ENCODE data around the gene PEMT. TPM values are rescaled to one million over a fixed set of nuclear protein-coding genes. Genes with fewer than 3 reads are reported as not detected.

The PEMT gene
- total and polyA plus RNA-seq, 2 donors (not counting 1 experiment from before 2014, with no cell fraction given) = 18.0 to 18.6 TPM

- H3K4me1 ChIP-seq (ENCODE audit: control insufficient read depth, extremely low read depth, insufficient read depth, low read length) = no peaks in the 10 kb centered on the region
- TF ChIP-seq EZH2 (IDR thresholded peaks at IDR 0.05; ENCODE audit: low read length, missing control alignments) = no peak
- TF ChIP-seq, protein P1, sequence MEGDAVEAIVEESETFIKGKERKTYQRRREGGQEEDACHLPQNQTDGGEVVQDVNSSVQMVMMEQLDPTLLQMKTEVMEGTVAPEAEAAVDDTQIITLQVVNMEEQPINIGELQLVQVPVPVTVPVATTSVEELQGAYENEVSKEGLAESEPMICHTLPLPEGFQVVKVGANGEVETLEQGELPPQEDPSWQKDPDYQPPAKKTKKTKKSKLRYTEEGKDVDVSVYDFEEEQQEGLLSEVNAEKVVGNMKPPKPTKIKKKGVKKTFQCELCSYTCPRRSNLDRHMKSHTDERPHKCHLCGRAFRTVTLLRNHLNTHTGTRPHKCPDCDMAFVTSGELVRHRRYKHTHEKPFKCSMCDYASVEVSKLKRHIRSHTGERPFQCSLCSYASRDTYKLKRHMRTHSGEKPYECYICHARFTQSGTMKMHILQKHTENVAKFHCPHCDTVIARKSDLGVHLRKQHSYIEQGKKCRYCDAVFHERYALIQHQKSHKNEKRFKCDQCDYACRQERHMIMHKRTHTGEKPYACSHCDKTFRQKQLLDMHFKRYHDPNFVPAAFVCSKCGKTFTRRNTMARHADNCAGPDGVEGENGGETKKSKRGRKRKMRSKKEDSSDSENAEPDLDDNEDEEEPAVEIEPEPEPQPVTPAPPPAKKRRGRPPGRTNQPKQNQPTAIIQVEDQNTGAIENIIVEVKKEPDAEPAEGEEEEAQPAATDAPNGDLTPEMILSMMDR (conservative IDR thresholded peaks at IDR 0.05 in 1 of 2, IDR thresholded peaks at IDR 0.05 in 1 of 2; ENCODE audit: low read depth in 1 of 2, low read length in 2 of 2) = no peak
Observed at GRCh38 chr17:17539591-17539990, 51.9 kb downstream of the PEMT start.

GRCh38 chr17:17538417-17539391, 52.8 kb downstream of the PEMT start:
- no peaks in the 10 kb centered on the region for H4K20me1 ChIP-seq (ENCODE audit: control insufficient read depth, extremely low read depth, insufficient read depth, low read length)
- H3K27me3 ChIP-seq (ENCODE audit: control insufficient read depth, insufficient read depth, low read length) = no peaks in the 10 kb centered on the region
- no peak overlapping the region for H3K4me3 ChIP-seq (replicated peaks in 1 of 4; ENCODE audit: control extremely low read depth in 1 of 4, insufficient read depth in 1 of 4, low read depth in 3 of 4, low read length in 4 of 4)
- TF ChIP-seq EZH2 (IDR thresholded peaks at IDR 0.05; ENCODE audit: low read length, missing control alignments) = no peak
- TF ChIP-seq, protein P1 (conservative IDR thresholded peaks at IDR 0.05 in 1 of 2, IDR thresholded peaks at IDR 0.05 in 1 of 2; ENCODE audit: low read depth in 1 of 2, low read length in 2 of 2) = no peak
- DNase-seq (ENCODE audit: low read depth in 2 of 2) = peak; percentile 6 to 33
- H3K27ac ChIP-seq (ENCODE audit: insufficient read depth, low read length) = no peak overlapping the region
- no peaks in the 10 kb centered on the region for H3K9me3 ChIP-seq (ENCODE audit: control insufficient read depth, insufficient read depth, low read depth, low read length)
- H3K9ac ChIP-seq (ENCODE audit: insufficient read depth, low read length) = no peak overlapping the region
- H3K4me1 ChIP-seq (ENCODE audit: control insufficient read depth, extremely low read depth, insufficient read depth, low read length) = no peaks in the 10 kb centered on the region
- H2AFZ ChIP-seq (ENCODE audit: low read length) = no peak overlapping the region
- no peak overlapping the region for H3K4me2 ChIP-seq (ENCODE audit: extremely low read depth, insufficient read depth, low read length)
- H3K36me3 ChIP-seq (ENCODE audit: control insufficient read depth, insufficient read depth, low read length) = no peaks in the 10 kb centered on the region
- no peaks in the 10 kb centered on the region for H3K79me2 ChIP-seq (ENCODE audit: control insufficient read depth, insufficient read depth, low read length)

More at GRCh38 chr17:17539591-17539990, 51.9 kb downstream of the PEMT start:
- H3K4me3 ChIP-seq (replicated peaks in 1 of 4; ENCODE audit: control extremely low read depth in 1 of 4, insufficient read depth in 1 of 4, low read depth in 3 of 4, low read length in 4 of 4) = no peak overlapping the region
- no peak overlapping the region for H3K9ac ChIP-seq (ENCODE audit: insufficient read depth, low read length)
- no peak overlapping the region for H2AFZ ChIP-seq (ENCODE audit: low read length)
- H3K27me3 ChIP-seq (ENCODE audit: control insufficient read depth, insufficient read depth, low read length) = no peaks in the 10 kb centered on the region
- no peak overlapping the region for H3K27ac ChIP-seq (ENCODE audit: insufficient read depth, low read length)
- no peaks in the 10 kb centered on the region for H3K79me2 ChIP-seq (ENCODE audit: control insufficient read depth, insufficient read depth, low read length)
- no peaks in the 10 kb centered on the region for H4K20me1 ChIP-seq (ENCODE audit: control insufficient read depth, extremely low read depth, insufficient read depth, low read length)
- no peak for DNase-seq (ENCODE audit: low read depth in 2 of 2)
- H3K9me3 ChIP-seq (ENCODE audit: control insufficient read depth, insufficient read depth, low read depth, low read length) = no peaks in the 10 kb centered on the region
- H3K4me2 ChIP-seq (ENCODE audit: extremely low read depth, insufficient read depth, low read length) = no peak overlapping the region
- no peaks in the 10 kb centered on the region for H3K36me3 ChIP-seq (ENCODE audit: control insufficient read depth, insufficient read depth, low read length)

DNA sequence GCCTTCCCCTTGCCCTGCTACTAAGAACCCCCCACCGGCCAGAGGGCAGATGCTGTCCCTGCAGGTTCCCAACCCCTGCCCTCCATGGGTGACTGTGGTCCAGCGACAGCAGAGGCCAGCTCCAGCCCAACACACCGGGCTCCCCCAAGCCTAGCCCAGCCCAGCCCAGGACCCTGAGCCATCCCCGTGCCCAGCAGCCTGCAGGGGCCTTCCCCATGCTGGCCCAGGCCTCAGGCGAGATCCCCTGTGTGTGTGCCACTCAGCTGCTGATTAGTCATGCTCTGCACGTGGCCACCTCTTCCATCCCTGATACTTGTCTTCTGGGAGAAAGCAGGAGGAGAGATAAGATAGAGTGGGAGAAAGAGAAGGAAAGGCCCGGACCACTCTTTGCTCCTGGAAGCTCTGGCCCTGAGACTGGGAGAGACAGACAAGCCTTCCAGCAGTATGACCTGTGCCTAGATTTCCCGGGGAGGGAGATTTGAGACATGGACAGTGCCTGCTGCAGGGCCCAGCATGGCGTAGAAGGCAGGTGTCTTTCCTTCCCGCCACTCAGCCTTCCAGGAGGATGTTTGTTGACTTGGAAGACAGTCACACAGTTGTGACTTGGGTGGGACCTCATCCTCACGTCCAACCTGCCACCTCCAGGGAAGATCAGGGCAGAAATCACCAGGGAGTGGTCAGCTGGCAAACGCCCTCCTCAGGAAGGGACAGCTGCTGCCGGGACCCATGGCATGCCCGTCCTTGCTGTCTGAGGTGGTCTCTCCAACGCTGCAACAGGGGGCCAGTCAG, 54.0 kb downstream of the PEMT start:
- H3K79me2 ChIP-seq (ENCODE audit: control insufficient read depth, insufficient read depth, low read length) = no peaks in the 10 kb centered on the region
- no peak for DNase-seq (ENCODE audit: low read depth in 2 of 2)
- no peak overlapping the region for H2AFZ ChIP-seq (ENCODE audit: low read length)
- no peak overlapping the region for H3K9ac ChIP-seq (ENCODE audit: insufficient read depth, low read length)
- H4K20me1 ChIP-seq (ENCODE audit: control insufficient read depth, extremely low read depth, insufficient read depth, low read length) = no peaks in the 10 kb centered on the region
- no peak overlapping the region for H3K4me3 ChIP-seq (replicated peaks in 1 of 4; ENCODE audit: control extremely low read depth in 1 of 4, insufficient read depth in 1 of 4, low read depth in 3 of 4, low read length in 4 of 4)
- H3K9me3 ChIP-seq (ENCODE audit: control insufficient read depth, insufficient read depth, low read depth, low read length) = no peaks in the 10 kb centered on the region
- no peaks in the 10 kb centered on the region for H3K36me3 ChIP-seq (ENCODE audit: control insufficient read depth, insufficient read depth, low read length)
- no peaks in the 10 kb centered on the region for H3K27me3 ChIP-seq (ENCODE audit: control insufficient read depth, insufficient read depth, low read length)
- no peaks in the 10 kb centered on the region for H3K4me1 ChIP-seq (ENCODE audit: control insufficient read depth, extremely low read depth, insufficient read depth, low read length)
- TF ChIP-seq, protein P1 (conservative IDR thresholded peaks at IDR 0.05 in 1 of 2, IDR thresholded peaks at IDR 0.05 in 1 of 2; ENCODE audit: low read depth in 1 of 2, low read length in 2 of 2) = no peak
- TF ChIP-seq EZH2 (IDR thresholded peaks at IDR 0.05; ENCODE audit: low read length, missing control alignments) = no peak
- no peak overlapping the region for H3K4me2 ChIP-seq (ENCODE audit: extremely low read depth, insufficient read depth, low read length)
- no peak overlapping the region for H3K27ac ChIP-seq (ENCODE audit: insufficient read depth, low read length)

Data from fibroblast of lung (primary cell).